ENCODE data around the gene HDHD2. TPM values are rescaled to one million over a fixed set of nuclear protein-coding genes. Genes with fewer than 3 reads are reported as not detected.

The HDHD2 gene
- total RNA-seq, 4 donors from 2014 or later: 16.5 to 44.4 (median 29.6) TPM

DNA sequence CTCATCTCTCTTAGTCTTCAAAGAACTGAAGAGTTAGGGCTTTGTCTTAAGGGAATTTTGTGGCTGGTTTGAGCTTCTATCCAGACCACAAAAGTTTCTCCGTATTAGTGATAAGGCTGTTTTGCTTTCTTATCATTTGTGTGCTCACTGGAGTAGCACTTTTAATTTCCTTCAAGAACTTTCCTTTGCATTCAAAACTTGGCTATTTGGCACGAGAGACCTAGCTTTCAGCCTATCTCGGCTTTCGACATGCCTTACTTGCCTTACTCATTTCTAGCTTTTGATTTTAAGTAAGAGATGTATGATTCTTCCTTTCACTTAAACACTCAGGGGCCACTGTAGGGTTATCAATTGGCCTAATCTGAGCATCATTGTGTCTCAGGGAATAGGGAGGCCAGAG is 29.9 kb downstream of the HDHD2 start:
- 88 to 94% methylated on average over 4 of the region's 4 CpGs for WGBS, 2 donors
- H3K36me3 ChIP-seq: peaks cover 0 to 36% (median 2%) of the 10 kb centered on the region in 3 donors
- DNase-seq (ENCODE audit: low spot score in 2 of 2): no peak
- H3K4me1 ChIP-seq: no peaks in the 10 kb centered on the region
- no peak overlapping the region for H3K4me3 ChIP-seq
- no peak for TF ChIP-seq POLR2A (IDR thresholded peaks at IDR 0.05)
- TF ChIP-seq, protein P1, sequence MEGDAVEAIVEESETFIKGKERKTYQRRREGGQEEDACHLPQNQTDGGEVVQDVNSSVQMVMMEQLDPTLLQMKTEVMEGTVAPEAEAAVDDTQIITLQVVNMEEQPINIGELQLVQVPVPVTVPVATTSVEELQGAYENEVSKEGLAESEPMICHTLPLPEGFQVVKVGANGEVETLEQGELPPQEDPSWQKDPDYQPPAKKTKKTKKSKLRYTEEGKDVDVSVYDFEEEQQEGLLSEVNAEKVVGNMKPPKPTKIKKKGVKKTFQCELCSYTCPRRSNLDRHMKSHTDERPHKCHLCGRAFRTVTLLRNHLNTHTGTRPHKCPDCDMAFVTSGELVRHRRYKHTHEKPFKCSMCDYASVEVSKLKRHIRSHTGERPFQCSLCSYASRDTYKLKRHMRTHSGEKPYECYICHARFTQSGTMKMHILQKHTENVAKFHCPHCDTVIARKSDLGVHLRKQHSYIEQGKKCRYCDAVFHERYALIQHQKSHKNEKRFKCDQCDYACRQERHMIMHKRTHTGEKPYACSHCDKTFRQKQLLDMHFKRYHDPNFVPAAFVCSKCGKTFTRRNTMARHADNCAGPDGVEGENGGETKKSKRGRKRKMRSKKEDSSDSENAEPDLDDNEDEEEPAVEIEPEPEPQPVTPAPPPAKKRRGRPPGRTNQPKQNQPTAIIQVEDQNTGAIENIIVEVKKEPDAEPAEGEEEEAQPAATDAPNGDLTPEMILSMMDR (IDR thresholded peaks at IDR 0.05): no peak
- TF ChIP-seq EP300 (IDR thresholded peaks at IDR 0.05): no peak
- H3K27me3 ChIP-seq: no peaks in the 10 kb centered on the region
- H3K27ac ChIP-seq: no peak overlapping the region
- no peaks in the 10 kb centered on the region for H3K9me3 ChIP-seq

DNA sequence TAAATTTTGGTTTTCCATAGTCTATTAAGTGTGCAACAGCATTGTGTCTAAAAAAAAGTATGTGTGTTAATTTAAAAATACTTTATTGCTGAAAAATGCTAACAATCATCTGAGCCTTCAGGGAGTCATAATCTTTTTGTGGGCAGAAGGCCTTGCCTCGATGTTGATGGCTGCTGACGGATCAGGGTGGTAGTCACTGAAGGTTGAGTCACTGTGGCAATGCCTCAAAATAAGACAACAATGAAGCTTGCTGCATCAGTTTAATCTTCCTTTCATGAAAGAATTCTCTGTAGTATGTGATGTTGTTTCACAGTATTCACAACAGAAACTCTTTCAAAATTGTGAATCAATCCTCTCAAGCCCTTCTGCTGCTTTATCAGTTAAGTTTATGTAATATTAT is 31.3 kb downstream of the HDHD2 start:
- no peak for TF ChIP-seq EP300 (IDR thresholded peaks at IDR 0.05)
- TF ChIP-seq POLR2A (IDR thresholded peaks at IDR 0.05): no peak
- TF ChIP-seq, protein P1 (IDR thresholded peaks at IDR 0.05): no peak
- Histone ChIP-seq H3K4me3 (no peak overlapping the region), H3K4me1 (no peaks in the 10 kb centered on the region), H3K27ac (no peak overlapping the region), H3K36me3 (peaks cover 2 to 43% (median 10%) of the 10 kb centered on the region in 3 donors), H3K27me3 (no peaks in the 10 kb centered on the region), H3K9me3 (no peaks in the 10 kb centered on the region)
- 62 to 74% methylated on average over 2 of the region's 2 CpGs for WGBS, 2 donors
- no peak for DNase-seq (ENCODE audit: low spot score in 2 of 2)

DNA sequence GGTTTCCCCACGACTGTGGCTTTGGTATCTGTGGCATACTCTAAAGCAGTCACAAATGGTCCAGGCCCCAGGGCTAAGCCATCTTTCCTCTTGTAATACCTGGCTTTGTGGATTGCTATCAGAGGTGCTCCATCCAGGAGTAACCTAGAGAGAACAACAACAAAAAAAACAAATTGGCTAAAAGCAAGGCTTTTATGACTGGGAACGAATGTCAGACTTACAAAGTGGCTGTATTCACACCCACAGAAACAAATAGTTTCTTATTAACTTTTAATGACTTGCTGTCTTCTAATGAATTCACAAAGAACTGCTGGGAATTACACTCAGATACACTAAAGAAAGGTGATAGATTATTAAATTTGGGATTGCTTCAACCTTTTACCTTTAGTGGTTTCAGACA is 35.1 kb downstream of the HDHD2 start:
- no peak overlapping the region for H3K4me3 ChIP-seq
- H3K27ac ChIP-seq: no peak overlapping the region
- WGBS, 2 donors: 55 to 75% methylated on average over 2 of the region's 2 CpGs
- DNase-seq (ENCODE audit: low spot score in 2 of 2): no peak
- TF ChIP-seq EP300 (IDR thresholded peaks at IDR 0.05): no peak
- TF ChIP-seq POLR2A (IDR thresholded peaks at IDR 0.05): no peak
- TF ChIP-seq, protein P1 (IDR thresholded peaks at IDR 0.05): no peak
- no peaks in the 10 kb centered on the region for H3K4me1 ChIP-seq
- peaks cover 2 to 64% (median 16%) of the 10 kb centered on the region in 3 donors for H3K36me3 ChIP-seq
- no peaks in the 10 kb centered on the region for H3K9me3 ChIP-seq
- no peaks in the 10 kb centered on the region for H3K27me3 ChIP-seq

DNA sequence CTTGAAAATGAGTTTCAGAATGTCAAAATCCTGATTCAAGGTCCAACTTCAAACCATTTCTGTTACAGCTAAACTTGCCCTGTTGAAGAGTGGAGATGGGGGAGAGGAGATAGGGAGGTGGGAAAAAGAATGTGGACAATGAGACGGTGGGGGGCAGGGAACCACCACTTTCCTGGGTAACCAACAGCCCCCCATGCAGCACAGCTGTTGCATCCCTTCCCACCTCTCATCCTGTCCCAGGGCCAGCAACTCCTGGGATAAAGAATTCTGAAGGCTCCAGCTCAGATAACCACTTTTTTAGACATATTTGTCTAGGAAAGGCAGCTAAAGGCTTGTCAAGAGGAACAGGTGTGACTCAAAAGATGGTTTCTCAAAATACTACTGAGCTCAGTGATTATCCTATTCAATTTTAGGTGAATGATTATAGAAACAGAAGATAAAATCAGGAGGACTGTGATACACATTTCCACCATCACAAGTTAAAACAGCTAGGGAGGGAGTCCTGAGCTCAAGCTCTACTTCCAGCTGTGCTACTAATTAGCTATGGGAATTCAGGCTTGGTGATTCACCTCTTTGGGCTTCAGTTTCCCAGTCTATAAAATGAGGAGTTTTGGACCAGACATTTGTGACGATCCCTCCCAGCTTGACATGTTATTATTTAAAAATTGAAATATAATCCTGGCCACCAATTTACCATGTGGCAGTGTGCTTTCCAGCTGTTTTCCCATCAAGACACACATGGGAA is 36.3 kb downstream of the HDHD2 start:
- DNase-seq (ENCODE audit: low spot score in 2 of 2): no peak
- 92 to 94% methylated on average over 2 of the region's 2 CpGs for WGBS, 2 donors
- H3K4me1 ChIP-seq: no peaks in the 10 kb centered on the region
- no peaks in the 10 kb centered on the region for H3K9me3 ChIP-seq
- TF ChIP-seq, protein P1 (IDR thresholded peaks at IDR 0.05): no peak
- no peak for TF ChIP-seq POLR2A (IDR thresholded peaks at IDR 0.05)
- no peak for TF ChIP-seq EP300 (IDR thresholded peaks at IDR 0.05)
- no peak overlapping the region for H3K4me3 ChIP-seq
- H3K27ac ChIP-seq: no peak overlapping the region
- H3K27me3 ChIP-seq: no peaks in the 10 kb centered on the region
- peaks cover 0 to 68% (median 16%) of the 10 kb centered on the region in 3 donors for H3K36me3 ChIP-seq

DNA sequence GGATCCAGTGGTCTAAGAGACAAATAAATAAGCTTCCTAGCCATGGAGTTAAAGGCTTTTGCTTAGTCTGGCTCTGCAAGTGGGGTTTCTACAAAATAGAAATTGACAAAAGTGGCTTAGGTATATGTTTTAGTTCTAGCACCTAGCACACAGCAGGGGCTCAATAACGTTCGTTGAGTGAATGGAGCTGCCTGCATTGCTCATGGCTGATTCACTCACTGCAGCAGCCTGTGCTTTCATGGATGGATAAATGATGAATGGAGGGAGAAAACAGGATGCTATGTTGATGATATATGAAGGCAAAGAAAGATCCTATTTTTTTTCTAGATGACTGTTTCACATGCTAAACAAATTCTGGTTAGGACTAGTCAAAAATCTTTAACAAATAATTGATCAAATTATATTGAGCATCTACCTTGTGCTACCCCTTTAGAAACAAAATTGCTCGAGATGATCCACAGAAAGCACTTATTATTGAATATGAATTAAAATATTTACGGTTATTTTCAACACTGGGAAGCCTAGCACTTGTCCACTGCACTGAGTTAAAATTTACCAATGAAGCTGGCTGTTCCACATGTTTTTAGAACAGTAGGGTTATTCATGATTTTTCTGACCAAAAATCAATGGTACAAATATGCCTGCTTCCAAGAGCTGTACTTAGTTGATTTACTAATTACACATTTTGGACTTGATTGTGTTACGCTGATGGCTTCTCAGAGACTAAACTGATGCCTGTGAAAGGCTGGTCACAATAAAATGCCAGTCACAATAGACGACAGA is 39.6 kb downstream of the HDHD2 start:
- 49 to 55% methylated on average over 6 of the region's 6 CpGs for WGBS, 2 donors
- Histone ChIP-seq H3K4me1 (no peaks in the 10 kb centered on the region), H3K4me3 (no peak overlapping the region), H3K27me3 (no peaks in the 10 kb centered on the region), H3K27ac (no peak overlapping the region), H3K9me3 (no peaks in the 10 kb centered on the region), H3K36me3 (peaks cover 0 to 95% (median 16%) of the 10 kb centered on the region in 3 donors)
- TF ChIP-seq, protein P1 (IDR thresholded peaks at IDR 0.05): no peak
- no peak for DNase-seq (ENCODE audit: low spot score in 2 of 2)

Data from tibial nerve (tissue), 4 donors.